Suprapubic skin (tissue), 3 donors: Measurements from ENCODE around the gene CDHR5.

Experiments
- EP300 ChIP-seq: sonication (generic); formaldehyde crosslinking; IDR thresholded peaks from one replicate; pipeline ENCODE4 v1.6.1; 2017; ENCODE audit warnings: antibody characterized with exemption
- TF ChIP-seq, protein P1 (sequence below), 2 donors: fragments of 200-600 bp in 1 of 2; fragments of 450-650 bp in 1 of 2; sonication (generic) in 1 of 2; IDR thresholded peaks; one replicate each; pipeline ENCODE4 v1.5.1; 2016 to 2019; ENCODE audit warnings: antibody characterized with exemption in 2 of 2, mild to moderate bottlenecking in 1 of 2, moderate library complexity in 1 of 2

DNA sequence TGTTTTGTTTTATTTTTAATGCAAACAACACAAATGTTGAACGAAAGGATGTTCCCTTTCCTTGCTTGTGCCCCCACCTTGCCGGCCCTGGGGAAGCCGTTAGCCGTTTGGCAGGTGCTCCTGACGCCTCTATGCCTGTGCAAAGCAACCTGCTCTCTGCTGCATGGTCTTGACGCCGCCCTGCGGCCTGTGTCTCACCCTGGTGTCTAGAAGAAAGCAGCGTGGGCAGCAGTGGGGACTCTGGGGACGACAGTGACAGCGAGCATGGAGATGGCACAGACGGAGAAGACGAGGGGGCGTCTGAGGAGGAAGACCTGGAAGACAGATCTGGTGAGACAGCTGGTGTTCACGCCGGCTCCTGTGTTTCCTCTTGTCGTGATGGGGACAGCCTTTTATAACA lies 43.0 kb downstream of the CDHR5 start:
- TF ChIP-seq, protein P1, sequence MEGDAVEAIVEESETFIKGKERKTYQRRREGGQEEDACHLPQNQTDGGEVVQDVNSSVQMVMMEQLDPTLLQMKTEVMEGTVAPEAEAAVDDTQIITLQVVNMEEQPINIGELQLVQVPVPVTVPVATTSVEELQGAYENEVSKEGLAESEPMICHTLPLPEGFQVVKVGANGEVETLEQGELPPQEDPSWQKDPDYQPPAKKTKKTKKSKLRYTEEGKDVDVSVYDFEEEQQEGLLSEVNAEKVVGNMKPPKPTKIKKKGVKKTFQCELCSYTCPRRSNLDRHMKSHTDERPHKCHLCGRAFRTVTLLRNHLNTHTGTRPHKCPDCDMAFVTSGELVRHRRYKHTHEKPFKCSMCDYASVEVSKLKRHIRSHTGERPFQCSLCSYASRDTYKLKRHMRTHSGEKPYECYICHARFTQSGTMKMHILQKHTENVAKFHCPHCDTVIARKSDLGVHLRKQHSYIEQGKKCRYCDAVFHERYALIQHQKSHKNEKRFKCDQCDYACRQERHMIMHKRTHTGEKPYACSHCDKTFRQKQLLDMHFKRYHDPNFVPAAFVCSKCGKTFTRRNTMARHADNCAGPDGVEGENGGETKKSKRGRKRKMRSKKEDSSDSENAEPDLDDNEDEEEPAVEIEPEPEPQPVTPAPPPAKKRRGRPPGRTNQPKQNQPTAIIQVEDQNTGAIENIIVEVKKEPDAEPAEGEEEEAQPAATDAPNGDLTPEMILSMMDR (IDR thresholded peaks at IDR 0.05) = no peak
- no peak for TF ChIP-seq EP300
